OCI-LY7 (cell line): ENCODE results near the gene GLCE. TPM values are rescaled to one million over a fixed set of nuclear protein-coding genes. Genes with fewer than 3 reads are reported as not detected.

Experiments used
- BruUV-seq: library from RNA; stranded (reverse); fragments of 400-500 nt; replicated peaks from 2 replicates; lab custom pipeline; 2021; lab: Mats Ljungman, UMichigan
- CTCF ChIA-PET: fragments of 300-600 bp; sonication (Branson Sonifier 250); formaldehyde crosslinking; loops from one replicate; lab custom pipeline; 2022; ENCODE audit warnings: antibody characterized with exemption; ENCODE audit not compliant: unreplicated experiment; lab: Charles Lee
- POLR2A ChIA-PET: fragments of 300-600 bp; sonication (Branson Sonifier 250); formaldehyde crosslinking; loops from one replicate; lab custom pipeline; 2022; ENCODE audit warnings: antibody characterized with exemption; lab: Charles Lee
- DNase-seq: peaks from one replicate; pipeline ENCODE4 v3.0.0-alpha.2; 2015; ENCODE audit warnings: low spot score
- H2AFZ ChIP-seq: fragments of 200-600 bp; sonication (generic), shearing (Covaris generic); 2 replicates; pipeline ENCODE4 v1.6.1; 2014; ENCODE audit warnings: mild to moderate bottlenecking, antibody characterized with exemption, low read length, moderate library complexity
- H3K27ac ChIP-seq: fragments of 200-600 bp; sonication (generic); 2 replicates; pipeline ENCODE4 v1.5.1; 2014; ENCODE audit warnings: mixed run types, low read depth, mild to moderate bottlenecking, moderate library complexity, low read length, inconsistent platforms; ENCODE audit not compliant: poor library complexity, severe bottlenecking
- H3K36me3 ChIP-seq: fragments of 200-600 bp; sonication (generic); 2 replicates; pipeline ENCODE4 v1.6.1; 2014; ENCODE audit warnings: mild to moderate bottlenecking, antibody characterized with exemption, low read length, moderate library complexity, mixed read lengths; ENCODE audit not compliant: insufficient read depth
- H3K4me1 ChIP-seq: fragments of 200-600 bp; sonication (generic); 2 replicates; pipeline ENCODE4 v1.5.1; 2014; ENCODE audit warnings: mild to moderate bottlenecking, low read length; ENCODE audit not compliant: insufficient read depth, poor library complexity, severe bottlenecking
- H3K4me2 ChIP-seq: fragments of 200-600 bp; sonication (generic); 2 replicates; pipeline ENCODE4 v1.6.1; 2014; ENCODE audit warnings: mild to moderate bottlenecking, low read length
- H3K4me3 ChIP-seq: fragments of 200-600 bp; sonication (generic); 2 replicates; pipeline ENCODE4 v1.5.1; 2014; ENCODE audit warnings: mild to moderate bottlenecking, low read depth, low read length; ENCODE audit not compliant: poor library complexity, severe bottlenecking
- H3K79me2 ChIP-seq: fragments of 200-600 bp; sonication (generic); 2 replicates; pipeline ENCODE4 v1.6.1; 2016; ENCODE audit warnings: low read depth, mild to moderate bottlenecking, low read length, moderate library complexity, mixed read lengths; ENCODE audit not compliant: insufficient read depth
- H3K9me2 ChIP-seq: fragments of 200-600 bp; sonication (generic); 2 replicates; pipeline ENCODE4 v1.6.1; 2016; ENCODE audit warnings: mild to moderate bottlenecking, low read length, mixed read lengths; ENCODE audit not compliant: insufficient read depth
- H3K9me3 ChIP-seq: fragments of 200-600 bp; sonication (generic); 2 replicates; pipeline ENCODE4 v1.6.1; 2014; ENCODE audit warnings: mild to moderate bottlenecking, mixed run types, low read length, mixed read lengths
- H4K20me1 ChIP-seq: fragments of 200-600 bp; sonication (generic); 2 replicates; pipeline ENCODE4 v1.6.1; 2014; ENCODE audit warnings: mild to moderate bottlenecking, antibody characterized with exemption, low read length, moderate library complexity, mixed read lengths; ENCODE audit not compliant: insufficient read depth
- CTCF ChIP-seq: fragments of 200-600 bp; sonication (generic); conservative IDR thresholded peaks from 2 replicates; pipeline ENCODE4 v1.5.1; 2014; ENCODE audit warnings: mild to moderate bottlenecking, antibody characterized with exemption, low read length, moderate library complexity, mixed read lengths
- EZH2phosphoT487 ChIP-seq: fragments of 200-600 bp; sonication (generic); IDR thresholded peaks from 2 replicates; pipeline ENCODE4 v1.6.1; 2018; ENCODE audit warnings: low read depth, borderline replicate concordance, mild to moderate bottlenecking, mixed run types, antibody characterized with exemption, low read length, moderate library complexity, mixed read lengths
- intact Hi-C: fragments of 100-400 bp; cut with micrococcal nuclease; formaldehyde crosslinking; loops from one replicate; pipeline ENCODE4 v1.10.0; 2022; ENCODE audit not compliant: unreplicated experiment
- total RNA-seq, 2 experiments: library from RNA; depleted of rRNA in 1 of 2; stranded (reverse); fragments of >200 nt in 1 of 2; shearing (Covaris generic) in 1 of 2; gene quantifications; 2 replicates each; pipeline ENCODE4 v1.2.3, GENCODE V29; 2014 to 2022

Gene GLCE
- total RNA-seq, 2 experiments from 2014 or later = 7.0 to 7.1 TPM

DNA sequence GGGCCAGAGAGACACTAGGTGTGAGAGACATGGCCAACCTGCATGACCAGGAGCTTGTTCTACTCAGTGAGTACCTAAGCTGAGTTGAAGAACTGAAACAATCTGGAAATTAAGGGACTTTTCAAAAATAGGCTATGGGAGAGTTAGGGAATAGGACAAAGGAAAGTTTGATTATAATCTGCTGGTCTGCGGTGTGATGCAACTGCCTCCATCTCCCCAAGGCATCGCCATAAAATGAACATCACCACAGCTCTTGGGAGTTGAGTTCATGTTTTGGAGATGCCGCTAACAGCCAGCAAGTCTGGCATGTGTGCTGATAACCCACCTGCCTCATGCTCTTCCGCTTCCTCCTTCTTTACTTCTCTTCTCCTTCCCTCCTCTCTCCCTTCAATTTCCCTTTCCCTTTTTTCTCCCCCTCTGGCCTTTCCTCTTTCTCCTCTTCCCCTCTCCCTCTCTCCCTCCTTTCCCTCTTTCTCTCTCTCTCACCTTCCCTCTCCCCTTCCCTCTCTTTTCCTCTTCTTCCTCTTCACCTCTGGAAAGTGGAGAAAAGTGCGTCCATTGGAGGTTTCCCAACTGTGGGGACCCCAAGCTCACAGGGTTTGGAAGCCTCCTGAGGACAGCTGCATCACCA, 39.1 kb upstream of the GLCE start:
- no peaks in the 10 kb centered on the region for H3K79me2 ChIP-seq
- H3K9me2 ChIP-seq = no peaks in the 10 kb centered on the region
- ChIA-PET CTCF (no interaction called here), POLR2A (interaction anchor here (0.6 kb wide), 1 partner anchor 16 kb away, joined by 6 read pairs; no protein-coding TSS in a partner anchor)
- no peak overlapping the region for H3K4me3 ChIP-seq
- no peaks in the 10 kb centered on the region for H3K36me3 ChIP-seq
- no peaks in the 10 kb centered on the region for H3K4me1 ChIP-seq
- no peak overlapping the region for H3K27ac ChIP-seq
- no peaks in the 10 kb centered on the region for H3K9me3 ChIP-seq
- no peak overlapping the region for H3K4me2 ChIP-seq
- no peak overlapping the region for H2AFZ ChIP-seq
- no peak for DNase-seq
- intact Hi-C loops = no loop called here
- H4K20me1 ChIP-seq = no peaks in the 10 kb centered on the region
- no peak for TF ChIP-seq CTCF
- no peak for TF ChIP-seq EZH2phosphoT487
- BruUV-seq = no TSS peak

GRCh38 chr15:69125236-69125635, 35.2 kb upstream of the GLCE start:
- no peaks in the 10 kb centered on the region for H3K9me2 ChIP-seq
- CTCF ChIA-PET = no interaction called here
- no peak overlapping the region for H3K27ac ChIP-seq
- H4K20me1 ChIP-seq = no peaks in the 10 kb centered on the region
- no peak for TF ChIP-seq EZH2phosphoT487
- TF ChIP-seq CTCF = no peak
- intact Hi-C loops = no loop called here
- H3K9me3 ChIP-seq = no peaks in the 10 kb centered on the region
- H3K36me3 ChIP-seq = no peaks in the 10 kb centered on the region
- H3K4me3 ChIP-seq = no peak overlapping the region
- no peak overlapping the region for H3K4me2 ChIP-seq
- H2AFZ ChIP-seq = no peak overlapping the region
- POLR2A ChIA-PET = no interaction called here
- H3K79me2 ChIP-seq = no peaks in the 10 kb centered on the region
- BruUV-seq = no TSS peak
- no peak for DNase-seq
- H3K4me1 ChIP-seq = no peaks in the 10 kb centered on the region

DNA sequence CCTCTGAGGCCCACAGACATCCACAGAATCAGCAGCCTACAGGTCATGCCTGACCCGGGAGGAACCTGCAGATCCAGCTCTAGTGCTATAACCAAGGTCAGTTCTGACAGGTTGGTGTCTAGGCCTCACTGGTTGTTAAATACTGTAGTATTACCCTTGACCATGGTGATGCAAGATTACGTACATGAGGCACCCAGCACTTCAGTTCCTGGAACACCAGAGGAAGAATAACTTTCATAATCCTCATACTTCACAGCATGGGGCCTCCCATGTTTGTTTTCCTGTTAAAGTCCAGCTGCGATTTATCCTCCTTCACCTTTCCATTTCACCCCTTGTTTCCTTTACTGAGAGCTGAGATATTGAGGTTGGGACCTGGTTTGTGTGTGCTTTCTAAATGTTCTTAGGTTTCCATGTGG, 34.4 kb upstream of the GLCE start:
- H3K4me2 ChIP-seq = no peak overlapping the region
- POLR2A ChIA-PET = no interaction called here
- BruUV-seq = no TSS peak

More for the DNA sequence above, 34.4 kb upstream of the GLCE start:
- no peak overlapping the region for H3K4me3 ChIP-seq
- H3K4me1 ChIP-seq = no peaks in the 10 kb centered on the region
- H3K9me3 ChIP-seq = no peaks in the 10 kb centered on the region
- no peak overlapping the region for H2AFZ ChIP-seq
- H3K79me2 ChIP-seq = no peaks in the 10 kb centered on the region
- no peaks in the 10 kb centered on the region for H3K9me2 ChIP-seq
- no peaks in the 10 kb centered on the region for H4K20me1 ChIP-seq
- CTCF ChIA-PET = no interaction called here
- intact Hi-C loops = no loop called here
- H3K27ac ChIP-seq = no peak overlapping the region
- no peak for DNase-seq
- no peak for TF ChIP-seq EZH2phosphoT487
- TF ChIP-seq CTCF = no peak
- no peaks in the 10 kb centered on the region for H3K36me3 ChIP-seq
